GM19397 (cell line): Measurements from ENCODE around the gene CLPTM1L.

Experiments
- ATAC-seq: cut with Tn5 transposase; IDR thresholded peaks from one replicate; pipeline ENCODE4 v1.9.1; 2021; ENCODE audit warnings: mild to moderate bottlenecking, moderate library complexity; ENCODE audit not compliant: unreplicated experiment

The CLPTM1L gene, protein sequence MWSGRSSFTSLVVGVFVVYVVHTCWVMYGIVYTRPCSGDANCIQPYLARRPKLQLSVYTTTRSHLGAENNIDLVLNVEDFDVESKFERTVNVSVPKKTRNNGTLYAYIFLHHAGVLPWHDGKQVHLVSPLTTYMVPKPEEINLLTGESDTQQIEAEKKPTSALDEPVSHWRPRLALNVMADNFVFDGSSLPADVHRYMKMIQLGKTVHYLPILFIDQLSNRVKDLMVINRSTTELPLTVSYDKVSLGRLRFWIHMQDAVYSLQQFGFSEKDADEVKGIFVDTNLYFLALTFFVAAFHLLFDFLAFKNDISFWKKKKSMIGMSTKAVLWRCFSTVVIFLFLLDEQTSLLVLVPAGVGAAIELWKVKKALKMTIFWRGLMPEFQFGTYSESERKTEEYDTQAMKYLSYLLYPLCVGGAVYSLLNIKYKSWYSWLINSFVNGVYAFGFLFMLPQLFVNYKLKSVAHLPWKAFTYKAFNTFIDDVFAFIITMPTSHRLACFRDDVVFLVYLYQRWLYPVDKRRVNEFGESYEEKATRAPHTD

DNA sequence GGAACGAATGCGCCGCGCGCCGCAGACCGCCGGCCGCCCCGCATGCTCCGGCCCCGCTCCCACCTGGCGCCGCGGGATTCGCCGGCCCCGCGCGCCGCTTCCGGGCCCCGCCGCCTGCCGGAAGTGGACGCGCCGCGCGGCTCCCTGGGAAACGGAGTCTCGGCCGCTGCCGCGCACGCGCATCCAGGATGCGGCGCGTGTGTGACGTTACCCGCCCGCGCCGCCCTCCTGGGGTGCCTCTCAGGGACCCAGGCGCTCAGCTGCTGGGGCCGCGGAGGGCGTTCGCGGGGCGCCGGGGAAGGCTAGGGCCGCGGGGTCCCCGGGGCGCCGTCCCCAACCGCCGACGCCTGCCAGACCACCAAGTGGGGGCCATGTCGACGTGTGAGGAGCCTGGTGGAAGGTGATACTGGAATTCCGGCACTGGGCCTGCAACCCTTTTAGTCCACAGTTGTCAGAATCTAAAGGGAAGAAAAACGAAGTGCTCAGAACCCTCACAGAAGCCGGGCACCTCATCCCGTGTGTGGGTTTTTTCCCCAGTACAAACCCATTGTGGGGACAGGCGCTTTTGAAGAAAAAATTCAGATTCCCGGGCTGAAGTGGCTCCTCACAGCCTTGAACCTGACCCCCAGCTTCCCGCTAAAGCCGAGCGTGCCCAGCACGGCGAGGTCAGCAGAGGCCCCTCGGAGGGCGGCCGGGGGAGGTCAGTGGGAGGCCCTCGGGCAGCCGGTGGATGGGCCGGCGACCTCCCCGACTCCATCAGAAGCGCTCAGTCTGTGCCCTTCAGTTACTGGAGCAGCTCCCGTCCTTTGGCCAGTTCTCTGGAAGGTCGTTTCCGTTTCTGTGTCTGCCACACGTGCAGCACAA is at the start of gene CLPTM1L:
Gene CLPTM1L, minus strand, starts transcription at position 125 of the 864 bp plus-strand sequence. CDS start 258 bp downstream, outside the sequence.
- peak; percentile 91 for ATAC-seq

DNA sequence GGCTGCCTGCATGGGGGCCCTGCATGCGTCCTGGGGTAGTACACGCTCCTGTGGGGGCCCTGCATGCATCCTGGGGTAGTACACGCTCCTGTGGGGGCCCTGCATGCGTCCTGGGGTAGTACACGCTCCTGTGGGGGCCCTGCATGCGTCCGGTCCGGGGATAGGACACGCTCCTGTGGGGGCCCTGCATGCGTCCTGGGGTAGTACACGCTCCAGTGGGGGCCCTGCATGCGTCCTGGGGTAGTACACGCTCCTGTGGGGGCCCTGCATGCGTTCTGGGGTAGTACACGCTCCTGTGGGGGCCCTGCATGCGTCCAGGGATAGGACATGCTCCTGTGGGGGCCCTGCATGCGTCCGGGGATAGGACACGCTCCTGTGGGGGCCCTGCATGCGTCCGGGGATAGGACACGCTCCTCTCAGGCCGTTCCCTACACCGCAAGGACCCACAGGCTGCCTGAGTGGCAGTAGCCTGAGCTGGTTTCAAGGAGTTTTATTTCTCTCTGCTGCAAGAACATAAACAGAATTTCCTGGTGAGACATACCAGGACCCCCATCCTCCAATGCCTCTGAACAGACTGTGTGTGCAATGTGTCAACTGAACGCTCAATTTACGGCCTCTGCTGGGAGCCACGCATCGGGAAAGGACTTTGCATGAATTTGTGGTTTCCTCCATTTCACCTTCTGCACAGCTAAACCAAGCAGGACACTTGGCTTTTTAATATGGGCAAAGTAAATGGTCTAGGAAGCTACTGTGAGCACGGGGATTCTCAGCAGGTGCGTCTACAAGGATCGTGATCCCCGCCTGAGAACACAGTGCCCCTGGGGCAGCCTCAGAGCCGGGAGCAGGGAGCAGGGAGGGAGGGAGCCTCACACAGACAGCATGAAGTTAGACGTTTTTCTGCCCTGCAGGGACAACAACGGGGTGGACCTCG is 48.9 kb upstream of the CLPTM1L start:
- no peak for ATAC-seq

DNA sequence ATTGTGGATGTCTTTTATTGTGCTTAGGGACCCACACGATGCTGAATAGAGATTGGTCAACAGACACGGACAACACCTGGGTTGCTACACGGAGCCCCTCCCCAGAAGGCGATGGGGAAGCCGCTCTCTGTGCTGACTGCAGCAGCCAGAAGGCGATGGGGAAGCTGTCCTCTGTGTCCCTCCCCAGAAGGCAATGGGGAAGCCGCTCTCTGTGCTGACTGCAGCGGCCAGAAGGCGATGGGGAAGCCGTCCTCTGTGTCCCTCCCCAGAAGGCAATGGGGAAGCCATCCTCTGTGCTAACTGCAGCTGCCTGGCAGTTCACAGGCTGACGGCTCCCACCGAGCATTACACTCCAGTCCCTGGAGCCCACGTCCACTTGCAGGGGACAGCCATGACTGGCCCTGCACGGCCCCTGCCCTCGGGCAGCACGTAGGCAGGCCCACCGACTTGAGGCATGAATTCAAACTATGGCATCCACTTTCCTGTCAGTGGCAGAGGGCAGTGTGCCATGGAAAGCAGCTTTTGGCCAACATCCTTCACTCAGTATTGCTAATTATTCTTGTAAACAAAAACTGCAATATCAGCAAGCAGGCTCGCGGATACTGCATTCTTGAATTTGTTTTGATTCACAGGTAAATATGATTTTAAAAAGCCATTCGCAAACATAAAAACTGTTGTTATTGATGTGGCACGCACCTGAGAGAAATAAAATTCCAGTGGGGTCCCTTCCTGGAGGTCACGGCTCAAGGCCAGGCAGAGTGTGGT is 48.1 kb upstream of the CLPTM1L start:
- ATAC-seq = no peak

DNA sequence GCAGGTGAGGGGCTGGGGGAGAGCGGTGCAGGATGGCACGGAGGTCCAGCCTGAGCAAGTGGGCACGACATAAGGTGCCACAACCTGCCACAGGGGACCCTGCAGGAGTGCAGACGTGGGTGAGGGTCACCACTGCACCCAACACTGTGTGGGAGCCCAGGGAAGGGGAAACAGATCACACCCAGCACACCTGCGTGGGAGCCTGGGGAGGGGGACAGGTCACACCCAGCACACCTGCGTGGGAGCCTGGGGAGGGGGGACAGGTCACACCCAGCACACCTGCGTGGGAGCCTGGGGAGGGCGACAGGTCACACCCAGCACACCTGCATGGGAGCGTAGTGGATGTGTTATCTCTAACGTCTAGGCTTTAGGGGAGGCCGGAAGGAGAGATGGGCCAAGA is 47.4 kb upstream of the CLPTM1L start:
- ATAC-seq = no peak

DNA sequence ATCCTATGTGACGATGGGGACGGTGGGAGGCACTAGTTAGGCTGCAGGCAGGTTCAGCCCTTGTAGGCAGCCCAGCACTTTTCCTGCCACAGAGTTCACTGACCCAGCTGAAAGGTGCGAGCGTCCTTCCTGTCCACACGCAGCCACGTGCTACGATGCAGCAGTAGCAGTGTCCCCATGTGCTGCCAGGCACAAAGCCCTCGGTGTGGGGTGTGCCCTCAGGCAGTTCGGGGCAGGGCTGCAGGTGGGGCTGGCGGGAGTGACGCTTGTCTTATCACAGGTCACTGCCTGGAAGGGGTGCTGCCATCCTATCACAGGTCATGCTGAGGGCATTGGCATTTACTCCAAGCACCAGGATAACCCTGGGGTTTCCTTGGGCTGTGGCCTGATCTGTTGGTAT is 46.8 kb upstream of the CLPTM1L start:
- no peak for ATAC-seq

DNA sequence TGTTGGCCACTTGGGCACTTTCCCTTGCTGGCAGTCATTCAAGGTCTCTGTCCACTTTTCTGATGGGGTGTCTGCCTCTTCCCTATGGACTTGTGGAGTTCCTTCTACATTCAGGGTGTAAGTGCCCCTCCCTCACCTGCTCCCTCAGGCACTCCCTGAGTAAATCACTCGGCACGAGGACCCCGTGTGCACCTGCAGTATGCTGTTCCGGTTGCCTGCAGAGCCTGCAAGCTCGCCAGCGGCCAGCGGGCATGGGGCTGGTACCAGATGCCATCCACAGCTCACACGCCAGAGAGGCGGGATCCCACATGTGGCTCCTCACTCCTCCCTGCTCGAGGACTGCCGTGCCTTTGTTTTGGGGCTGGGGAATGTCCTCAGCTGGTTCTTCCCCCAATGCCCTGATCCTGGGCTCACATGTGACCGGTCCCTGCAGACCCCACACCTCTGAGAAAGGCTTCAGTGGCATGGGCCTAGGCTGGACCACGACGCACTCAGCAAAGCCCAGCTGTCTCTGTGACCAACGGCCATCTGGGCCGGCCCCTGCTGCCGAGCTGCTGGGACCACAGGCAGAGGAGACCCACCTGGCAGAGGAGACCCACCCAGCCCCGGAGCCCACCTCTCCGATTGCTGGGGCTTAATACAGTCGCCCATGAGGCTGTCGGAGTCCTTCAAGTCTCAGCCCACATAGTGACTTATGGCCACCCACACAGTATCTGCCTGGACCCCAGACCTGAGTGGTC is 46.1 kb upstream of the CLPTM1L start:
- no peak for ATAC-seq

DNA sequence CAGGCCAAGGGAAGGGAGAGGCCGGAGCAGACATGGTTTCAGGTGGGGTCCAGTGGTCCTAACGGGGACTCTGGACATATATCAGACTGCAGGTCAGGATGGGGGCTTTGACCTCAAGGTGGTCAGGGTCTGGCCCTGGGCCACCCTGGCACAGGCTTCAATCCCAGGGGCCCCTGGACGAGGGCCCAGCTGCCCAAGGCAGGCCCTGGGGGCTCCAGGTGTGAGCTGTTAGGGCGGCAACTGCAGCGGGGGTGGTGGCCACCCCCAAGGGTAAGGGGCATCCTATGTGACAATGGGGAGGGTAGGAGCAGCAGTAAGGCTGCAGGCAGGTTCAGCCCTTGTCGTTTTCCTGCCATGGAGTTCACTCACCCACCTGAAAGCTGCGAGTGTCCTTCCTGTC is 45.4 kb upstream of the CLPTM1L start:
- ATAC-seq = no peak

DNA sequence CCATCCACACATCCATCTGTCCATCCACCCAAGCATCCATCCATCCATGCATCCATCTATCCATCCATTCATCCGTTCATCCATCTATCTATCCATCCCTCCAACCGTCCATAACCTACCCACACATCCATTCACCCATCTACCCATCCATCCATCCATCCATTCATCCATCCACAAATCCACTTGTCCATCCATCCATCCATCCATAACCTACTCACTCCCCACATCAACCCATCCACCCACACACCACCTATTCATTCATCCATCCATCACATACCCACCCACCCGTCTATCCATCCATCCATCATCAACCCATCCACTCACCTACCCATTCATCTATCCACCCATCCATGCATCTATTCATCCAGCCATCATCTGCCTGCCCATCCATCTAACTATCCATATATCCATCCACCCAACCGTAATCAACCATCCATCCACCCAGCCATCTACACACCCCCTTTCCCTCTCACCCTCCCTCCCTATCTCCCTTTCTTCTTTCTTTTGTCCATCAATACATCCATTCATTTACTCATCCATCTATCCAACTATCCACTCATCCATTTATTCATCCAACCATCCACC is 43.6 kb upstream of the CLPTM1L start:
- no peak for ATAC-seq

DNA sequence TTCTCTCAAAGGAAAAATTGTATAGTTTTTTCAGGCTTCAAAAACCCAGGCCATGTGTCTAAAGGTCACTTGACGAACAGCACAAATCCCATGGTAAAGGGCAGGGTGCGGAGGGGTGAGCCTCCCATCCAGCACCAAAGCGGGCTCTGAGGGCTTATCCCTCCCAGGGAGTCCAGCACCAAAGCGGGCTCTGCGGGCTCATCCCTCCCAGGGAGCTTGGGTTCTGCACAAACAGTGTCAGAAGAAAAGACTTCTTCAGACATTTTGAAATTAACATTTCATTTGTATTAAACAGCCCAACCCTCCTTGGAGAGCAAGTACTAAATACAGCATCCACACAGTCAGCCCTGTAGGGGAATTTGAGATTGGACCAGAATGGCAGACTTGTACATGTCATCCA is 43.0 kb upstream of the CLPTM1L start:
- ATAC-seq = no peak

DNA sequence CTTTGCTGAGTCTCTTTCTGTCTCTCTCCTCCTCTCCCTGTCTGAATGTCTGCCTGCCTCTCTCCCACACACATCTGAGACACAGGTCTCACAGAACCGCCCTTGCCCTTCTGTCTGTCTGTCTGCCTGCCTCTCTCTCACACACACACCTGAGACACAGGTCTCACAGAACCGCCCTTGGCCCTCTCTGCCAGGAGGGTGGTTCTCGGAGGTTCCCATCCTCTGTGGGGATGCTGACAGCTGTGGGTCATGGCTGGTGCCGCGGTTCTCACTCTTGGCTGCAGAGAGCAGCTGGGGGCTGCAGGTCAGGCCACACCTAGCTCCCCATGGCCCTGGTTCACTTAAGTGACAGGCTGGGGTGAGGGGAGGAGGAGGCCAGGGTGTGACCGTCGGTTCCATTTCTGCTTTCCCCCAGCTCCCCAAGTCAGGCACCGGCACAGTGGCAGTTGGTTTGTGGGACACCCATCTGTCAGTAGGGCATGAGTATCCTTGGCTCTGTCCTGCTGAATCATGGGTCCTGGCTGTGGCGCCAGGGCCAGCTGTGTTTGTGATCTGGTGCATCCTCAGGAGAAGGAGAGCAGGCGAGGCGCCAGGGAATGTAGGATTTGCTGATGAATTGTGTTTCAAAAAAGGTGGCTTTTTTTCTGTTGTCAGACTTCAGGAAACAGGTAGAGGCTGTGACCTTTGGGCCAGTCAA is 42.3 kb upstream of the CLPTM1L start:
- ATAC-seq = no peak

DNA sequence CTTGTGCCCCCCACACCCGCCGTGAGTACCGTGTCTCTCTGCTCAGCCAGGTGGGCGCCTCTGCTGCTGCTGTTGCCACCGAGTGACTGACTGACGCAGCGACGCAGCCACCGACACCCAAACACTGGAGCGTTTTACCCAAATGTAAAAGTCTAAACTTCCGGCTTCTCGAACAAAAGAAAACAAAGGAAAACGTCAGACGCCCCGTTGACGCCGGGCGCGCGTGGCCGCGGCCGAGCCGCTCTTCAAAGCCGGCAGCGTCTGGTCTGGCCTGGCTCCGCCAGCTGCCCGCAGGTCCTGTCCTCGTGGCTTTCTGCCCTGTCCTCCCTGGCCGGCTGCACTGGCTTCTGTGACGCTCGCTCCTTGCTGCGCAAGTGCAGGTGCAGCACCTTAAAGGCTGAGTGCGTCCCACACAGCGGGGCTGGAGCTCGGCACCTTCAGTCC is 41.4 kb upstream of the CLPTM1L start:
- peak; percentile 35 for ATAC-seq

DNA sequence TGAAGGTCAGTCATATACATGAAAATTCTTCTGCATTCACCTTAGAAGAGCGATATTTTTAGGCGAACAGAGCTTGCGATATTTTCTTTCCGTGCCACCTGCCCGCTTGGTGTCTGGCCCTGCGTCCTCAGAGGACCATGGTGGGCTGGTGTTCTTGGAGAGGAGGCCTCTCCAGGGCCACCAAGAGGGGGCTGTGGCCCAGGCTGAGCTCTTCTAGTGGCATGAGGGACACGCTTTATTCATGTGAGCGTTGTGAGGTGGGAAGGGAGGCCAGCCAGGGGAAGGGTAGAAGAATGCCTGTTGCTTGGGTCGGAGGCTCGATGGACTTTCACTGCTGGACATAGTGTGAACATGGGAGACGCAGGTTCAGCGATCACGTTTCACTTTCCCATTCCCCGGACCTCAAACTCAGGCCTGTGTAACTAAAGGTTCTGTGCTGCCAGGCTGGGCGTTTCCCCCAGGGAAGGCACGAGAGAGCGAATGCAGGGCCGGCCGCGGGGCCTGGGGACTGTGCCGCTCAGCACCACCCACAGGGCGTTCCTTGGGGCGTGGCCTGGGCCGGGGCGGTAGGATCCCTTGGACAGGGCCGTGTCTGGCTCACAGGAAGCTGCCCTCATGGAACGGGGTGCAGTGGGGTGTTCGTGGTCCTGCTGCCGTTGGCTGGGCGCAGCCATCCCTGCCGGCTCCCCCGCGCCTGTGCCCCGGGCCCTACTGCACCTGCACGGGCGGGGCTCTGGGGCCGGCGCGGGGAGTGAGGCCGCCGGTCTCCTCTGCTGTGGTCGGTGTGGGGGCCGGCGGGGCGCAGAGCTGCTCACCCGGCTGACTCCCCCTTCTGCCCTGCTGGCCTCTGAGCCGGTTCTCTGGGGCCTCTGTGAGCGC is 40.7 kb upstream of the CLPTM1L start:
- peak; percentile 88 for ATAC-seq

DNA sequence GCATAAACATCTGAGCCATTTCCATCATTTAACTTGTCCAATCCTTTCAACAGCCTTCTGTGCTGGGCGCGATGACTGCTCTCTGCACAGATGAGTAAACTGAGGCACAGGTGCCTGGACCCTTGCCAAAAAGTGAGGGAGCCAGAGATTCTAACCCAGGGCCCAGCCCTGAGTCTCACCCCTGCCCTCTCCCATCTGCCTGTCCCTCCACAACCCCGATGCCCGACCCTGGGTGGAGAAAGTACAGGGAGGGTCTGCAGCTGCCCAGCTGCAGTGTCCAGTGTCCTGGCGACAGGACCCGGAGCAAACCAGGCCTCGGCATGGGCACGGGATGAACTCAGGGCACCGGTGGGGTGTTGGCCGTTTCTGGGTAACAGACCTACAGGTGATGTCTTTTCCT is 39.6 kb upstream of the CLPTM1L start:
- ATAC-seq = no peak

DNA sequence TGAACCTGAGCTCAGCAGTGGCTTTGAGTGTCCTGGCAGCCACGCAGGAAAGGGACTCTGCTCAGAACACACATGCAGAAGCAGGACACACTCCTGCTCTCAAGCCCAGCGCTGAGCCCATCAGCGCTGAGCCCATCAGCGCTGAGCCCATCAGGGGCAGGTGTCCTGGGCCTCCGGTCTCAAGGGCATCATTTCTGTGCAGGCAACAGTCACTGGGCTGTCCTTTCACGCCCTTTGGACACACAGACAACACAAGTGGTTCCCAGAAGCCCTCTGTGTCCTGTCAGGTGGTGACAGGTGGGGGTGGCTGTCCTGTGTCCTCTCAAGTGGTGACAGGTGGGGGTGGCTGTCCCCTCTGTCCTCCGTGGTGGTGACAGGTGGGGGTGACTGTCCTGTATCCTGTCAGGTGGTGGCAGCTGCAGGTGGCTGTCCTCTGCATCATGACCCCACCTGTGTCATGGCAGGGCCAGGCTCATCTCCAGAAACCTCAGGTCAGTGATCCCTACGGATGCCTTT is 39.0 kb upstream of the CLPTM1L start:
- ATAC-seq = no peak

DNA sequence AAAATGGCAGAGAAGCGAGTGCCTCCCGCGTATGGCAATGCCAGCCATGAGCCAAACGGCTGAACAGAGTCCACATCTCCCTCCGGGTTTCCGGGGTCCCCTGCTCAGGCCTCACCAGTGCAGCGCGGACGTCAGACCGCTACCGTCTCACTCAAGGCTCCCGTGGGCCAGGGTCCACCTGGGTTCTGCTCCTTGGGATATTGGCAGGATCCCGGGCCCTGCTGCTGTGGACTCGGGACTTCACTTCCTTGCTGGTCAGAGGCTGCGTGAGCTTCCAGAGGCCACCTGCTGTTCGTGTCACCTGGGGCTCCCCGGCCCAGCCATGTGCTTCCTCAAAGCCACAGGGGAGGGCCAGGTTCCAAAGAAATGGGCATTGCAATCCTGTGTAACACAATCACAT is 38.4 kb upstream of the CLPTM1L start:
- ATAC-seq = no peak

DNA sequence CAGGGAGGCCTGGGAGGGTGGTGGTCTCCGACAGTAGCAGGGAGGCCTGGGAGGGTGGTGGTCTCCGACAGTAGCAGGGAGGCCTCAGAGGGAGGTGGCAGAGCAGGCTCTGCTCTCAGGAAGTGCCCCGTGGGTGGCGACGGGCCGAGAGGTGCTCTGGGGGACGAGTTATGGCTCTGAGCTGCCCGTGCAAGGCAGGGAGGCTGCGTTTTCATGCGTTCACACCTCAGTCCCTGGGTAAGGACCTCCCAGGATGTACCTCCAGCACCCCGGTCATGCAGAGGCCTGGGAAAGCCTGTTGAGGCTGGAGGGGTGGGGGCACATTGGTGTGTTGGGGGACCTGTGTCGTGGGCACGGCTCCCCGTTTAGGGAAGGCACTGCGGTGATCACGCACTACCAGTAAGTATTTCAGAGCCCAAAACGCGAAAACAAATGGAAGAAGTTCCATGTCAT is 37.4 kb upstream of the CLPTM1L start:
- no peak for ATAC-seq
